SH-SY5Y (cell line): ENCODE data around the gene MYO1H.

Source experiments
- GATA2 ChIP-seq: IDR thresholded peaks from 2 replicates; pipeline ENCODE4 v1.6.1; 2011; ENCODE audit warnings: mild to moderate bottlenecking, low read depth, low read length
- GATA3 ChIP-seq: IDR thresholded peaks from 2 replicates; pipeline ENCODE4 v1.6.1; 2011; ENCODE audit warnings: low read depth, mild to moderate bottlenecking, low read length, moderate library complexity

- TF ChIP-seq GATA2 = no peak
- TF ChIP-seq GATA3 = no peak
Observed at GRCh38 chr12:109464642-109465351, 117.1 kb downstream of the MYO1H start.
